Stimulated activated memory B cell treated with anti-CD40 and anti-IgM and Interleukin-4, amounts not matched to agents 10 μg/mL and 1 μg/mL and 100 μg/mL, for 72 hours (primary cell): ENCODE results near the gene TP53RK.

Experiments
- ATAC-seq: fragments of 150-1000 bp; cut with Tn5 transposase; 2 replicates; pipeline ENCODE4 v1.10.0; 2021
- H3K27ac Mint-ChIP-seq: one replicate; pipeline ENCODE4 v1.8.0; 2022; ENCODE audit warnings: mild to moderate bottlenecking, mixed read lengths
- H3K27me3 Mint-ChIP-seq: one replicate; pipeline ENCODE4 v1.8.0; 2022; ENCODE audit warnings: mixed read lengths
- H3K36me3 Mint-ChIP-seq: one replicate; pipeline ENCODE4 v1.8.0; 2022; ENCODE audit warnings: mixed read lengths
- H3K4me1 Mint-ChIP-seq: one replicate; pipeline ENCODE4 v1.8.0; 2022; ENCODE audit warnings: mixed read lengths
- H3K4me3 Mint-ChIP-seq: one replicate; pipeline ENCODE4 v1.8.0; 2022; ENCODE audit warnings: mild to moderate bottlenecking, moderate library complexity, mixed read lengths
- H3K9me3 Mint-ChIP-seq: one replicate; pipeline ENCODE4 v1.8.0; 2022; ENCODE audit warnings: mixed read lengths

The TP53RK gene

GRCh38 chr20:46689082-46689753 lies at the start of gene TP53RK:
TSS of gene TP53RK (minus strand) at chr20:46689444. CDS start at chr20:46689414, 30 bp downstream.
- ATAC-seq, result peak; percentile 99
- H3K27me3 Mint-ChIP-seq, result no peaks in the 10 kb centered on the region
- no peaks in the 10 kb centered on the region for H3K9me3 Mint-ChIP-seq
- H3K4me1 Mint-ChIP-seq, result peaks cover 40% of the 10 kb centered on the region
- peaks cover 19% of the 10 kb centered on the region for H3K36me3 Mint-ChIP-seq
- H3K4me3 Mint-ChIP-seq, result peak within 1 kb of the TSS; percentile 94
- peak within 1 kb of the TSS; percentile 92 for H3K27ac Mint-ChIP-seq

GRCh38 chr20:46735436-46735835 lies 46.2 kb upstream of the TP53RK start:
- no peak overlapping the region for H3K27ac Mint-ChIP-seq
- no peak for ATAC-seq

GRCh38 chr20:46731770-46732169 lies 42.5 kb upstream of the TP53RK start:
- no peaks in the 10 kb centered on the region for H3K36me3 Mint-ChIP-seq
- H3K4me1 Mint-ChIP-seq, result no peaks in the 10 kb centered on the region
- H3K4me3 Mint-ChIP-seq, result no peak overlapping the region
- peaks cover 5% of the 10 kb centered on the region for H3K9me3 Mint-ChIP-seq
- no peak for ATAC-seq
- no peak overlapping the region for H3K27ac Mint-ChIP-seq
- H3K27me3 Mint-ChIP-seq, result peaks cover 41% of the 10 kb centered on the region

More at GRCh38 chr20:46735436-46735835, 46.2 kb upstream of the TP53RK start:
- Mint-ChIP-seq H3K4me1 (no peaks in the 10 kb centered on the region), H3K9me3 (peaks cover 8% of the 10 kb centered on the region), H3K27me3 (peaks cover 32% of the 10 kb centered on the region), H3K36me3 (no peaks in the 10 kb centered on the region), H3K4me3 (no peak overlapping the region)

GRCh38 chr20:46725186-46726165 lies 36.2 kb upstream of the TP53RK start:
- H3K9me3 Mint-ChIP-seq, result peaks cover 5% of the 10 kb centered on the region
- H3K27ac Mint-ChIP-seq, result no peak overlapping the region
- no peak overlapping the region for H3K4me3 Mint-ChIP-seq
- no peaks in the 10 kb centered on the region for H3K36me3 Mint-ChIP-seq
- peaks cover 9% of the 10 kb centered on the region for H3K27me3 Mint-ChIP-seq
- no peaks in the 10 kb centered on the region for H3K4me1 Mint-ChIP-seq
- peak; percentile 8 for ATAC-seq

GRCh38 chr20:46724343-46724959 lies 35.2 kb upstream of the TP53RK start:
- ATAC-seq, result no peak
- H3K4me1 Mint-ChIP-seq, result no peaks in the 10 kb centered on the region
- H3K4me3 Mint-ChIP-seq, result no peak overlapping the region
- no peaks in the 10 kb centered on the region for H3K9me3 Mint-ChIP-seq
- H3K27me3 Mint-ChIP-seq, result no peaks in the 10 kb centered on the region
- H3K27ac Mint-ChIP-seq, result no peak overlapping the region
- H3K36me3 Mint-ChIP-seq, result no peaks in the 10 kb centered on the region

GRCh38 chr20:46723039-46723438 lies 33.8 kb upstream of the TP53RK start:
- Mint-ChIP-seq H3K27ac (no peak overlapping the region), H3K36me3 (no peaks in the 10 kb centered on the region), H3K4me3 (no peak overlapping the region), H3K9me3 (no peaks in the 10 kb centered on the region), H3K27me3 (no peaks in the 10 kb centered on the region), H3K4me1 (no peaks in the 10 kb centered on the region)
- no peak for ATAC-seq

- Mint-ChIP-seq H3K36me3 (no peaks in the 10 kb centered on the region), H3K9me3 (no peaks in the 10 kb centered on the region), H3K4me3 (no peak overlapping the region), H3K27ac (no peak overlapping the region), H3K27me3 (no peaks in the 10 kb centered on the region), H3K4me1 (no peaks in the 10 kb centered on the region)
- no peak for ATAC-seq
Measured at GRCh38 chr20:46722450-46722849, 33.2 kb upstream of the TP53RK start.

- Mint-ChIP-seq H3K36me3 (no peaks in the 10 kb centered on the region), H3K27me3 (no peaks in the 10 kb centered on the region), H3K4me1 (no peaks in the 10 kb centered on the region), H3K27ac (no peak overlapping the region), H3K9me3 (no peaks in the 10 kb centered on the region), H3K4me3 (no peak overlapping the region)
- ATAC-seq, result no peak
Measured at GRCh38 chr20:46721476-46721875, 32.2 kb upstream of the TP53RK start.

GRCh38 chr20:46720776-46721425 lies 31.7 kb upstream of the TP53RK start:
- Mint-ChIP-seq H3K27me3 (peaks cover under 1% of the 10 kb centered on the region), H3K4me1 (no peaks in the 10 kb centered on the region), H3K4me3 (no peak overlapping the region), H3K36me3 (no peaks in the 10 kb centered on the region), H3K9me3 (no peaks in the 10 kb centered on the region), H3K27ac (no peak overlapping the region)
- no peak for ATAC-seq

GRCh38 chr20:46720019-46720418 lies 30.8 kb upstream of the TP53RK start:
- Mint-ChIP-seq H3K27ac (no peak overlapping the region), H3K27me3 (peaks cover 10% of the 10 kb centered on the region), H3K36me3 (no peaks in the 10 kb centered on the region), H3K4me1 (no peaks in the 10 kb centered on the region), H3K4me3 (no peak overlapping the region), H3K9me3 (no peaks in the 10 kb centered on the region)
- no peak for ATAC-seq

- peaks cover 30% of the 10 kb centered on the region for H3K27me3 Mint-ChIP-seq
- H3K4me3 Mint-ChIP-seq, result no peak overlapping the region
- no peaks in the 10 kb centered on the region for H3K4me1 Mint-ChIP-seq
- no peaks in the 10 kb centered on the region for H3K9me3 Mint-ChIP-seq
- no peaks in the 10 kb centered on the region for H3K36me3 Mint-ChIP-seq
- ATAC-seq, result no peak
- H3K27ac Mint-ChIP-seq, result no peak overlapping the region
Measured at GRCh38 chr20:46717818-46718541, 28.7 kb upstream of the TP53RK start.

GRCh38 chr20:46715292-46715756 lies 26.1 kb upstream of the TP53RK start:
- Mint-ChIP-seq H3K36me3 (no peaks in the 10 kb centered on the region), H3K4me1 (peaks cover 3% of the 10 kb centered on the region), H3K27me3 (peaks cover 51% of the 10 kb centered on the region), H3K9me3 (no peaks in the 10 kb centered on the region), H3K27ac (no peak overlapping the region), H3K4me3 (no peak overlapping the region)
- no peak for ATAC-seq

GRCh38 chr20:46713957-46714834 lies 25.0 kb upstream of the TP53RK start:
- H3K36me3 Mint-ChIP-seq, result no peaks in the 10 kb centered on the region
- no peak for ATAC-seq
- H3K27me3 Mint-ChIP-seq, result peaks cover 62% of the 10 kb centered on the region
- peaks cover 11% of the 10 kb centered on the region for H3K4me1 Mint-ChIP-seq
- no peaks in the 10 kb centered on the region for H3K9me3 Mint-ChIP-seq
- H3K4me3 Mint-ChIP-seq, result no peak overlapping the region
- H3K27ac Mint-ChIP-seq, result no peak overlapping the region
